Endothelial cell (in vitro differentiated cells): Measurements from ENCODE around the gene PER2. TPM values are rescaled to one million over a fixed set of nuclear protein-coding genes. Genes with fewer than 3 reads are reported as not detected.

Source experiments
- DNase-seq: peaks from one replicate; pipeline ENCODE4 v3.0.0; 2021; ENCODE audit warnings: low spot score
- H3K27ac Mint-ChIP-seq: one replicate; pipeline ENCODE4 v1.8.0; 2021; ENCODE audit warnings: mixed read lengths, inconsistent platforms; ENCODE audit not compliant: unreplicated experiment
- H3K27me3 Mint-ChIP-seq: one replicate; pipeline ENCODE4 v1.8.0; 2021; ENCODE audit warnings: mild to moderate bottlenecking, moderate library complexity, mixed read lengths, inconsistent platforms; ENCODE audit not compliant: unreplicated experiment
- H3K36me3 Mint-ChIP-seq: one replicate; pipeline ENCODE4 v1.8.0; 2021; ENCODE audit warnings: mild to moderate bottlenecking, low read depth, mixed read lengths, inconsistent platforms; ENCODE audit not compliant: unreplicated experiment
- H3K4me1 Mint-ChIP-seq: one replicate; pipeline ENCODE4 v1.8.0; 2021; ENCODE audit warnings: mild to moderate bottlenecking, mixed read lengths, inconsistent platforms; ENCODE audit not compliant: unreplicated experiment
- H3K4me3 Mint-ChIP-seq: one replicate; pipeline ENCODE4 v1.8.0; 2021; ENCODE audit warnings: mild to moderate bottlenecking, mixed read lengths, inconsistent platforms; ENCODE audit not compliant: unreplicated experiment
- H3K9me3 Mint-ChIP-seq: one replicate; pipeline ENCODE4 v1.8.0; 2021; ENCODE audit warnings: mixed read lengths, inconsistent platforms; ENCODE audit not compliant: unreplicated experiment
- total RNA-seq: library from RNA; stranded (reverse); fragmentation: NEBNext Ultra II Directional; extraction: Animal tissue kit (Norgen Biotek cat#: 25700); gene quantifications from one replicate; pipeline ENCODE4 v1.2.1, GENCODE V29; 2021; ENCODE audit not compliant: unreplicated experiment
- TF ChIP-seq, protein P1 (sequence below): fragments of 200-600 bp; sonication (generic); IDR thresholded peaks from one replicate; pipeline ENCODE4 v1.5.0; 2021; ENCODE audit warnings: antibody characterized with exemption; ENCODE audit not compliant: unreplicated experiment

PER2 gene
- total RNA-seq, 1 donor from 2014 or later, result 5.5 TPM

DNA sequence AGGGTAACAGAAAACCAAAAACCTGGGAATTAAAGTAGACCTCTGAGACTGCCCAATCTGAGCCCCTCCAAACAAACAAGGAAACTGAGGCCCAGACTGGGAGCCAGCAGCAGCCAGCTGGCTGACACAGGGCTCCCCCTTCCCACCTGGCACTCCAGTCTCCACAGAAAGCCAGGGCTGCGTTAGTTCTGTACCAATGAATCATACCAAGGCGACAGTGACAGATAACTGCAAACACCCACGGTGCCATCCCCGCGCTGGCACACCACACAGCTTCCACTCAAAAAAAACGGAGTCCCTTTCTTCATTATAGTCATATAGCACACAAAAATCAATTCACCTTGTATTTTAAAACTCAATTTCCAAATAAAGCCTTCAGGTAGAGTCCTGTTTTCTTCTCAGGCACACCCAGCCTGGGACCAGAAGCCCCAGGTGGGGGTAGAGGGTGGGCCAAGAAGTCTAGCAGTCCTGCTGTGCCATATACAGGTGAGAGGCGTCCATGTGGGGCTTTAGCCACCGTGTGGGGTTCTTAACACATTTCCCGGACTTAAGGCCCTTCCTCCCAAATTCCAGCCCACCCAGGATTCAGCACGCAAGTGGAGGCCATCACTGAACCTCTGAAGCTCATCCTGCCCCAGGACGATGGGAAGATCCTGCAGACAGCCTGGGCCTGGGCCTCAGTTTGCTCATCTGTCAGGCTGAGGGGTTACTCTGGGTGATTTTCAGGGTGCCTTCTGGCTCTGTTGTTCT lies 1.2 kb downstream of the PER2 start:
- H3K4me1 Mint-ChIP-seq, result peaks cover 22% of the 10 kb centered on the region
- peaks cover 28% of the 10 kb centered on the region for H3K27me3 Mint-ChIP-seq
- DNase-seq, result no peak

DNA sequence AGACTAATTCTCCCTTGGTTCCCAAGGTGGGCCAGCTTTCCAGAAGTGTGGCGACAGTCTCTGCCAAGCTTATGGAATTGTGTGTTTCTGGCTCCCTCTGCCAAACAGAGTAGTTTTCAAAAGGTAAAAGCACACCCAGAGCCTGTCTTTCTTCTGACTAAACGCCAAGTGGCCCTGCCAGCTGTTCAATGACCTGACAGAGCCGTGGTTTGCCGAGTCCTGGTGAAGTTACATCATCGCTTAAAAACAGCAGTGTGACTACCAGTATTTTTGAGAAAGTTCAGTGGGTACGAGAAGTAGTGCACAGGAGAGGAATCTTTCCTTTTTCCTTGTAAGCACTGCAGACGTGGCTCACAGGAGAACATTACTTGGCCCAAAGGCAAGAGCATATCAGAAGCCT lies 1.9 kb downstream of the PER2 start:
- H3K4me3 Mint-ChIP-seq, result peak overlapping the region; percentile 15
- peaks cover 28% of the 10 kb centered on the region for H3K27me3 Mint-ChIP-seq
- no peaks in the 10 kb centered on the region for H3K9me3 Mint-ChIP-seq
- peaks cover 23% of the 10 kb centered on the region for H3K4me1 Mint-ChIP-seq
- TF ChIP-seq, protein P1, sequence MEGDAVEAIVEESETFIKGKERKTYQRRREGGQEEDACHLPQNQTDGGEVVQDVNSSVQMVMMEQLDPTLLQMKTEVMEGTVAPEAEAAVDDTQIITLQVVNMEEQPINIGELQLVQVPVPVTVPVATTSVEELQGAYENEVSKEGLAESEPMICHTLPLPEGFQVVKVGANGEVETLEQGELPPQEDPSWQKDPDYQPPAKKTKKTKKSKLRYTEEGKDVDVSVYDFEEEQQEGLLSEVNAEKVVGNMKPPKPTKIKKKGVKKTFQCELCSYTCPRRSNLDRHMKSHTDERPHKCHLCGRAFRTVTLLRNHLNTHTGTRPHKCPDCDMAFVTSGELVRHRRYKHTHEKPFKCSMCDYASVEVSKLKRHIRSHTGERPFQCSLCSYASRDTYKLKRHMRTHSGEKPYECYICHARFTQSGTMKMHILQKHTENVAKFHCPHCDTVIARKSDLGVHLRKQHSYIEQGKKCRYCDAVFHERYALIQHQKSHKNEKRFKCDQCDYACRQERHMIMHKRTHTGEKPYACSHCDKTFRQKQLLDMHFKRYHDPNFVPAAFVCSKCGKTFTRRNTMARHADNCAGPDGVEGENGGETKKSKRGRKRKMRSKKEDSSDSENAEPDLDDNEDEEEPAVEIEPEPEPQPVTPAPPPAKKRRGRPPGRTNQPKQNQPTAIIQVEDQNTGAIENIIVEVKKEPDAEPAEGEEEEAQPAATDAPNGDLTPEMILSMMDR, result no peak
- peak overlapping the region; percentile 89 for H3K27ac Mint-ChIP-seq
- H3K36me3 Mint-ChIP-seq, result peaks cover 4% of the 10 kb centered on the region
- DNase-seq, result no peak

More for the DNA sequence above, 1.2 kb downstream of the PER2 start:
- Mint-ChIP-seq H3K9me3 (no peaks in the 10 kb centered on the region), H3K27ac (peak overlapping the region; percentile 89), H3K36me3 (peaks cover 4% of the 10 kb centered on the region), H3K4me3 (peak overlapping the region; percentile 42)
- TF ChIP-seq, protein P1, result no peak

DNA sequence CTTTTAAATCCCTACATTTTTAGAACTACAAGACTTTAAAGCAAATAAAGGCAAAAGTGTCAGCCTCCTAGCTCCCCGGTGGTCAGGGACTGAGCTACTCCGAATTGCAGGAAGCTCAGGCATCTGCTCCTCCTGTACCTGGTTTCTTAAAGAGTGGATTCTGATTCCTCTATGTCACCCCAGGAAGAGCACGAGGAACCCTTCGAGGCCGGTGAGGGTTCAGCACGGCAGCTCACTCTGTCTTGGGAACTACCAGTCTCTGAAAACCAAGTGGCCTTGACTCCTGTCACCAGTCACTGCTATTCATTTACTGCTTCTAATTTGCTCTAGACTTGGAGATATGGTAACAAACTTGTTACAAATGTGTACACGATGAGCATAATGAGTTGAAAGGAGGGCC lies 2.3 kb downstream of the PER2 start:
- H3K27ac Mint-ChIP-seq, result peak overlapping the region; percentile 89
- DNase-seq, result no peak
- H3K9me3 Mint-ChIP-seq, result no peaks in the 10 kb centered on the region
- peaks cover 23% of the 10 kb centered on the region for H3K4me1 Mint-ChIP-seq
- peaks cover 4% of the 10 kb centered on the region for H3K36me3 Mint-ChIP-seq
- TF ChIP-seq, protein P1, result no peak
- H3K4me3 Mint-ChIP-seq, result peak overlapping the region; percentile 15
- H3K27me3 Mint-ChIP-seq, result peaks cover 28% of the 10 kb centered on the region

DNA sequence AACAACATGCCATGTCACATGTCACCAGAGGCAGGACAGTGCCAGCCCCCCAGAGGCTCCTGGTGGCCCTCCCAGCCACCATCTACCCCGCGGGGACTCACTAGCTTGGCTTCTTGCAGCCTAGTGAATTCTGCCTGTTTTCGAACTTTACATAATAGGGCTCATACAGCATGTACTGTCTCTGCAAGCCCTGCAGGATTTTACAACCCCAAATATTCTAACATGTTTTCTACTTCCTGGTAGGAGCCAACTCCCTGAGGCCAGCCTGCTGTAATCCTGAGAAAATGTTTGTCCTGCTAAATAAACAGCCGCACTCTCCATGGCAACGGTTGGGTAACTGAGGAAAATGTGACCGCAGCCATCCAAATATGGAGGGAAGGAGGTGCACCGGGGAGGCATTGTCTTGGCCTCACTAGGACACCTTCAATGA lies 2.7 kb downstream of the PER2 start:
- no peak overlapping the region for H3K4me3 Mint-ChIP-seq
- H3K27me3 Mint-ChIP-seq, result peaks cover 26% of the 10 kb centered on the region
- DNase-seq, result peak; percentile 46
- no peaks in the 10 kb centered on the region for H3K9me3 Mint-ChIP-seq
- peak overlapping the region; percentile 89 for H3K27ac Mint-ChIP-seq
- H3K4me1 Mint-ChIP-seq, result peaks cover 23% of the 10 kb centered on the region
- H3K36me3 Mint-ChIP-seq, result peaks cover 4% of the 10 kb centered on the region
- TF ChIP-seq, protein P1, result no peak

DNA sequence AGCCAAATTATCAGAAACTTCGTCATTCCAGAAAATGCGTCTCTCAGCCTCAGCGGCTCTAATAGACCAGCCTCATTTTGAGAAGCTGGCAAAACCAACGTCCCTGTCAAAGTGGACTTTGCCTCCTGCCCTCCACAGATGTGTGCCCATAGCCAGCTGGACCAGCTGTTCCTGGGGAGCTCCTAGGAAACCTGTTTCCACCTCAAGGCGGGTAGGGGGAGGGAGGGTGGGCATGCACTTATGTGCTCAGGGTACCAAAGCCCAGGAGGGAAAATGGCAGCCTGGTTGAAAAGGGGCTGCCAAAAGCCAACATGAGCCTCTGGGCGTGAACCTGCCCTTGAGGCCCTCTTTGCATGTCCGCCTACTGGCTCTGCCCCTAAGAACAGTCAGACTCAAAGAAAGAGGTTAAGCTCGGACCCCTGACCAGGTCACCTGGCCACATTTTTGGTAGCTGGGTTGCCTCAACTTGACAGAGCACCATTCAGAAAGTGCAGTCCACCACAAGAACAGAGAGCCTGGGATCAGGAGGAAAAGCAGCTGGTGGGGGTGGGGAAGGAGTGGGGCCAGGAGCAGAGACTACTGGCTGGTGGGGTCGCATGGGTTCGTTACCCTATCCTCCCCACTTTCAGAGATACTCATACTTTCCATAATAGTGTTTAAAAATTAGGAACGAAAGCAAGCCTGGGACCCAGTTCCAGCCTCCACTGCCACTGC lies 3.5 kb downstream of the PER2 start:
- Mint-ChIP-seq H3K4me3 (peak overlapping the region; percentile 38), H3K9me3 (no peaks in the 10 kb centered on the region), H3K36me3 (peaks cover 4% of the 10 kb centered on the region), H3K27me3 (peaks cover 23% of the 10 kb centered on the region), H3K27ac (peak overlapping the region; percentile 89), H3K4me1 (peaks cover 19% of the 10 kb centered on the region)
- TF ChIP-seq, protein P1, result no peak
- DNase-seq, result no peak
